Measurements from ENCODE around the gene PTGFRN.

PTGFRN gene

DNA sequence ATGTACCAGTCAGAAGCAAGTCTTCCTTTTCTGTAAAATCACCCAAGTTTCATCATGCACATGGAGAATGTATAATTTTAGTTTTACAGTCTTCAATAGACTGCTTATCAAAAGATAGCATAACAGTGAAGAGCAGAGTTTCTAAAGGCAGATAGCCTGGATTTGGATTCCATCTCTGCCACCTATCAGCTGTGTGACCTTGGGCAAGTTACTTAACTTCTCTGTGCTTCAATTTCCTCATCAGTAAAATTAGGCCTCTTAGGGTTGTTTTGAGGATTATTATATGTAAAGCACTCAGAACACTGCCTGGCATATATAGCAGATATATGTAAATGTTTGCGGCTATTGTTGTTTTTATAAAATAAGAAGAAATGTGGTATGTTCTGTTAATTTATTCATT is 38.9 kb downstream of the PTGFRN start:
- Histone ChIP-seq H3K36me3 (ENCODE audit: control insufficient read depth in 4 of 4, insufficient read depth in 4 of 4, low read length in 3 of 4) (no peaks in the 10 kb centered on the region), H3K4me3 (ENCODE audit: control insufficient read depth in 1 of 7, extremely low read depth in 1 of 7, insufficient read depth in 4 of 7, low read depth in 2 of 7, low read length in 6 of 7) (no peak overlapping the region), H3K4me1 (ENCODE audit: control extremely low read depth in 1 of 4, control insufficient read depth in 4 of 4, insufficient read depth in 4 of 4, low read length in 3 of 4) (no peaks in the 10 kb centered on the region), H3K9me3 (ENCODE audit: control extremely low read depth in 1 of 5, control insufficient read depth in 4 of 5, insufficient read depth in 2 of 5, low read depth in 1 of 5, low read length in 4 of 5) (no peaks in the 10 kb centered on the region), H3K27me3 (replicated peaks in 2 of 5; ENCODE audit: control insufficient read depth in 4 of 5, insufficient read depth in 5 of 5, low read length in 4 of 5) (no peaks in the 10 kb centered on the region), H3K27ac (ENCODE audit: insufficient read depth in 1 of 2, low read depth in 1 of 2, low read length in 2 of 2, poor library complexity in 1 of 2, severe bottlenecking in 2 of 2) (no peak overlapping the region)
- POLR2A ChIA-PET, result no interaction called here
- no peak for DNase-seq
- CTCF ChIA-PET, result no interaction called here
- no CpG with 5 or more reads among the region's 1 CpG for WGBS (ENCODE audit: insufficient coverage)

DNA sequence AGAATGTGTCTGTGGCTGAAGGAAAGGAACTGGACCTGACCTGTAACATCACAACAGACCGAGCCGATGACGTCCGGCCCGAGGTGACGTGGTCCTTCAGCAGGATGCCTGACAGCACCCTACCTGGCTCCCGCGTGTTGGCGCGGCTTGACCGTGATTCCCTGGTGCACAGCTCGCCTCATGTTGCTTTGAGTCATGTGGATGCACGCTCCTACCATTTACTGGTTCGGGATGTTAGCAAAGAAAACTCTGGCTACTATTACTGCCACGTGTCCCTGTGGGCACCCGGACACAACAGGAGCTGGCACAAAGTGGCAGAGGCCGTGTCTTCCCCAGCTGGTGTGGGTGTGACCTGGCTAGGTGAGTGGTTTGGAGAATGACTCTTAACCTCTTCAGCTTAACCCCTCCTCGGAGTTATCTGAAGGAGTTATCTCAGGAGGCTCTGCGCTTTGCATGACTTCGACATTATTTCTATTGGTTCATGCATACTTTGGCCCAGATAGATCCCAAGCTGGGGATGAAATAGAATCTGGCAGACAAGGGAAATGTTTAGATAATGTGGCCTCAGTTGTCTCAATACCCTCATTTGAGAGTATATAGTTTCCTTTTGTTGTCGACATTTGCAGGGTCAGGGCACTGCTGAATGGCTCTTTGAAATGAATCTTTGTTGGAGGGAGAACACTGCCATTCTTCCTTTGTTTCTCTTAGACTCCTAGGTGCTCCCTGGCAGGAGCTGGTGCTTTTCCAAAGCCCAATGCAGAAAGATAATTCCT is 39.7 kb downstream of the PTGFRN start:
- CTCF ChIA-PET, result interaction anchor here (1.3 kb wide), 1 partner anchor 26 kb away, joined by 3 read pairs; no protein-coding TSS in a partner anchor
- no peaks in the 10 kb centered on the region for H3K9me3 ChIP-seq (ENCODE audit: control extremely low read depth in 1 of 5, control insufficient read depth in 4 of 5, insufficient read depth in 2 of 5, low read depth in 1 of 5, low read length in 4 of 5)
- no peaks in the 10 kb centered on the region for H3K4me1 ChIP-seq (ENCODE audit: control extremely low read depth in 1 of 4, control insufficient read depth in 4 of 4, insufficient read depth in 4 of 4, low read length in 3 of 4)
- POLR2A ChIA-PET, result no interaction called here
- no peaks in the 10 kb centered on the region for H3K27me3 ChIP-seq (replicated peaks in 2 of 5; ENCODE audit: control insufficient read depth in 4 of 5, insufficient read depth in 5 of 5, low read length in 4 of 5)
- H3K4me3 ChIP-seq (ENCODE audit: control insufficient read depth in 1 of 7, extremely low read depth in 1 of 7, insufficient read depth in 4 of 7, low read depth in 2 of 7, low read length in 6 of 7), result no peak overlapping the region
- H3K27ac ChIP-seq (ENCODE audit: insufficient read depth in 1 of 2, low read depth in 1 of 2, low read length in 2 of 2, poor library complexity in 1 of 2, severe bottlenecking in 2 of 2), result no peak overlapping the region
- no peak for DNase-seq
- no peaks in the 10 kb centered on the region for H3K36me3 ChIP-seq (ENCODE audit: control insufficient read depth in 4 of 4, insufficient read depth in 4 of 4, low read length in 3 of 4)
- WGBS (ENCODE audit: insufficient coverage), result 97% methylated on average over 20 of the region's 21 CpGs

DNA sequence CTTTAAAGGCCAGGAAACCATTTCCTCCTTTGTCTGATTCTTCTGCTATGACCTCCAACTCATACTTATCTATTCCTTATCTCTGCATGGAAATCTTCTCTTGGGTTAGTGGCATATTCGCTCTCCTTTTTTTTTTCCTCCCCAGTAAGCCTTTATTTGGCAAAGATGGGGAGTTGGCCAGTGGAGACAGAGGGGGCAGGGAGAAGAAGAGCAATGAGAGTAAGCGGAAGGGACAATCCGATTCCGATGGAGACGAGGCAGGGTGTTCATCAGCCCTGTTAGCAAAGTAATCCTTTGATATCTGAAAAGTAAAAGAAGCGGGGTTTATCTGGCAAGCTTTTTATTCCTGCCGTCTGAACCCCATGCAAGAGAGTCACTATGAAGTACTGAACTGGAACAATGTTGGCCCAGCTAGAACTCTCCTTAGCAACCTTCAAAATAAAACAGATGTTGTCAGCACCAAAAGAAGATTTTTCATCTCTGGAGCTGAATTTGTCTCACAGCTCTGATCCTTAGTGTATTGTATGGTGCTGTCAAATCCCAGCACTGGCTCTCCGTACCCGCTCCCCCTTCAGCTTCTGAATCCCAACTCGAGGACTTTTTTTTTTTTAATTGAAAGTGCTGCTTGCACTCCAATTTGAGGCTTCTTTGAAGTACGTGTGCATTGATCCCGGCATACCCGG is 40.9 kb downstream of the PTGFRN start:
- POLR2A ChIA-PET, result interaction anchor here (0.6 kb wide), 1 partner anchor 79 kb away, joined by 3 read pairs; no protein-coding TSS in a partner anchor

DNA sequence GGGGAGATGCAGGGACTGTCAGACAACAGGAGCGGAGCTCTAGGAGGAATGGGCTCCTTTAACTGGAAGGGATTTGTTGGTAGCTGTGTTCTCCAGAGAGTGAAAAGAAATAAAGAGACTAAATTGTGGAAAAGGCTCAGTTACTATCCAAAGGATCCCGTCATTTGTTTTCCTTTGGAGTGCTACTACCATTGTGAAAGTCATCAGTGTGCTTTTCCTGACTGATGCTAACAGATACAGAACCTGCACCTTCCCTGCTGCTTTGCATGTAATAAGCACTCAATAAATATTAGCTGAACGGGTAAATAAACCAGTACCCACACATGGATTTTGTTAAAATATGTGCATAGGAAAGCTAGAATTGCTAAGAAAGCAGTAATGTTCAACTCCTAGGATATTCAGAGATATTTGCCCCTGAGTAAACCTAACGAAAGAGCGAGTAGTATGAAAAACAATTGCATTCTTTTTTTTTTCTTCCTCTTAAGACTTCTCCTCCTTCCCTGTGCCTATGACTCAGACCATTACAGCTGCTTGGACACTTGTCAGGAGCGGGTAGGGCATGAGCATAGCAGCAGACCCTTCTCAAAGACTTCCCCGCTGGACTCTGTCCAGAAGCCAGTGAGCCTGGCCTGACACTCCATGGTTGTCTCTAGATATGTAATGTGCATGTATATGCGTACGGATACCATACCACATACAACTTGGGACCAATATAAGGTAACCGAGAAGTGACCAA is 41.7 kb downstream of the PTGFRN start:
- H3K27me3 ChIP-seq (replicated peaks in 2 of 5; ENCODE audit: control insufficient read depth in 4 of 5, insufficient read depth in 5 of 5, low read length in 4 of 5), result no peaks in the 10 kb centered on the region
- no peak for DNase-seq
- no peak overlapping the region for H3K27ac ChIP-seq (ENCODE audit: insufficient read depth in 1 of 2, low read depth in 1 of 2, low read length in 2 of 2, poor library complexity in 1 of 2, severe bottlenecking in 2 of 2)
- 98% methylated on average over 5 of the region's 10 CpGs for WGBS (ENCODE audit: insufficient coverage)
- no peaks in the 10 kb centered on the region for H3K9me3 ChIP-seq (ENCODE audit: control extremely low read depth in 1 of 5, control insufficient read depth in 4 of 5, insufficient read depth in 2 of 5, low read depth in 1 of 5, low read length in 4 of 5)
- H3K36me3 ChIP-seq (ENCODE audit: control insufficient read depth in 4 of 4, insufficient read depth in 4 of 4, low read length in 3 of 4), result no peaks in the 10 kb centered on the region
- H3K4me1 ChIP-seq (ENCODE audit: control extremely low read depth in 1 of 4, control insufficient read depth in 4 of 4, insufficient read depth in 4 of 4, low read length in 3 of 4), result no peaks in the 10 kb centered on the region
- no peak overlapping the region for H3K4me3 ChIP-seq (ENCODE audit: control insufficient read depth in 1 of 7, extremely low read depth in 1 of 7, insufficient read depth in 4 of 7, low read depth in 2 of 7, low read length in 6 of 7)
- POLR2A ChIA-PET, result no interaction called here
- CTCF ChIA-PET, result interaction anchor here (0.9 to 1.3 kb wide), 2 partner anchors 15 to 53 kb away, joined by 3 to 4 read pairs; no protein-coding TSS in a partner anchor

More for the DNA sequence above, 40.9 kb downstream of the PTGFRN start:
- H3K36me3 ChIP-seq (ENCODE audit: control insufficient read depth in 4 of 4, insufficient read depth in 4 of 4, low read length in 3 of 4), result no peaks in the 10 kb centered on the region
- no peak for DNase-seq
- no peaks in the 10 kb centered on the region for H3K27me3 ChIP-seq (replicated peaks in 2 of 5; ENCODE audit: control insufficient read depth in 4 of 5, insufficient read depth in 5 of 5, low read length in 4 of 5)
- H3K9me3 ChIP-seq (ENCODE audit: control extremely low read depth in 1 of 5, control insufficient read depth in 4 of 5, insufficient read depth in 2 of 5, low read depth in 1 of 5, low read length in 4 of 5), result no peaks in the 10 kb centered on the region
- H3K4me1 ChIP-seq (ENCODE audit: control extremely low read depth in 1 of 4, control insufficient read depth in 4 of 4, insufficient read depth in 4 of 4, low read length in 3 of 4), result no peaks in the 10 kb centered on the region
- CTCF ChIA-PET, result interaction anchor here (0.6 to 1.3 kb wide), 3 partner anchors 25 to 53 kb away, joined by 3 to 4 read pairs (median 3); no protein-coding TSS in a partner anchor
- WGBS (ENCODE audit: insufficient coverage), result 94% methylated on average over 11 of the region's 13 CpGs
- H3K4me3 ChIP-seq (ENCODE audit: control insufficient read depth in 1 of 7, extremely low read depth in 1 of 7, insufficient read depth in 4 of 7, low read depth in 2 of 7, low read length in 6 of 7), result no peak overlapping the region
- no peak overlapping the region for H3K27ac ChIP-seq (ENCODE audit: insufficient read depth in 1 of 2, low read depth in 1 of 2, low read length in 2 of 2, poor library complexity in 1 of 2, severe bottlenecking in 2 of 2)

DNA sequence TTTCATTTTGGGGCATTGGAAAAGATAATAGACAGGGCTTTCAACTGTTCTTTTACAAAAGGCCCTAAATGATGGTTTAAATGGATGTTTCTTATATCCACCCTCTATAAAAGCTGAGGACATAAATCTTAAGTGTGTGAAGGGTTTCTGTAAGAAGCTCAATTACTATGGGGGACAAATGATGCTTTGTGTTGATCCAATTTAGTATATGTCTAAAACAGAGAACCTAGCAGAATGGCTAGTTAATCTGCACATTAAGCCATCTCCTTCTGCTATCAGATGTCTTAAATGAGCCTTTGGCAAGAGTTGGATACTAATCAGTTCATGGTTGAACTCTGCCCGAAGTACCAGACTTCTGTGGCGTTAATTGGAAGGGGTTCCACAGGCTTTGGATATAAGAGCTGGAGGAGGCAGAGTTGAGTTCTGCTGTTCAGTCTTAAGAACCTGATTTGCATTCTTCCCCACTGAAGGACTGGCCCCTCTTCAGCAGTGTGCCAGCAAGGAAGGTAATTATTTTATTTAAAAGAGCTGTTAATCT is 43.1 kb downstream of the PTGFRN start:
- Histone ChIP-seq H3K36me3 (ENCODE audit: control insufficient read depth in 4 of 4, insufficient read depth in 4 of 4, low read length in 3 of 4) (no peaks in the 10 kb centered on the region), H3K27me3 (replicated peaks in 2 of 5; ENCODE audit: control insufficient read depth in 4 of 5, insufficient read depth in 5 of 5, low read length in 4 of 5) (no peaks in the 10 kb centered on the region), H3K4me3 (ENCODE audit: control insufficient read depth in 1 of 7, extremely low read depth in 1 of 7, insufficient read depth in 4 of 7, low read depth in 2 of 7, low read length in 6 of 7) (no peak overlapping the region), H3K9me3 (ENCODE audit: control extremely low read depth in 1 of 5, control insufficient read depth in 4 of 5, insufficient read depth in 2 of 5, low read depth in 1 of 5, low read length in 4 of 5) (no peaks in the 10 kb centered on the region), H3K4me1 (ENCODE audit: control extremely low read depth in 1 of 4, control insufficient read depth in 4 of 4, insufficient read depth in 4 of 4, low read length in 3 of 4) (no peaks in the 10 kb centered on the region), H3K27ac (ENCODE audit: insufficient read depth in 1 of 2, low read depth in 1 of 2, low read length in 2 of 2, poor library complexity in 1 of 2, severe bottlenecking in 2 of 2) (no peak overlapping the region)
- WGBS (ENCODE audit: insufficient coverage), result 95% methylated on average over 2 of the region's 2 CpGs
- POLR2A ChIA-PET, result no interaction called here
- no peak for DNase-seq
- CTCF ChIA-PET, result interaction anchor here (1.4 kb wide), 1 partner anchor 18 kb away, joined by 5 read pairs; no protein-coding TSS in a partner anchor

DNA sequence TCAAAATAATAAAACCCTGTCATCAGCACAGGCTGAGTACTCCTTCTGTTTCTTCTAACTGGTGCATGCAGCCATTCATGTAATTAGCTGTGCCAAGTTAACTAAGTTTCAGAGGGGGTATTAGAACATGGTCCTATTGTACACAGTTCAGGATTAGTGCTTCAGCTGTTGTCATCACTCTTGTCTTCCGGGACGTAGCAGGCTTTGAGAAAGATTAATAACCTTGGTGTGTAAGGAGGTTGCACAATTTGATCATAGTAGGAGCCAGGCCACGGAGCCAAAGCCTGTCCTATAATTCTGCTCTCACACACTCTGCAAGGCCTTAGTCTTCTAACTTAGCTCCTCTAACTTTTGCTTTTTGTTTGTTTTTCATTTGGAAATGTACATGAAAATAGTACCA is 44.7 kb downstream of the PTGFRN start:
- Histone ChIP-seq H3K27me3 (replicated peaks in 2 of 5; ENCODE audit: control insufficient read depth in 4 of 5, insufficient read depth in 5 of 5, low read length in 4 of 5) (peaks cover 0 to 3% (median 0%) of the 10 kb centered on the region in 5 experiments), H3K27ac (ENCODE audit: insufficient read depth in 1 of 2, low read depth in 1 of 2, low read length in 2 of 2, poor library complexity in 1 of 2, severe bottlenecking in 2 of 2) (no peak overlapping the region), H3K4me3 (ENCODE audit: control insufficient read depth in 1 of 7, extremely low read depth in 1 of 7, insufficient read depth in 4 of 7, low read depth in 2 of 7, low read length in 6 of 7) (no peak overlapping the region), H3K4me1 (ENCODE audit: control extremely low read depth in 1 of 4, control insufficient read depth in 4 of 4, insufficient read depth in 4 of 4, low read length in 3 of 4) (no peaks in the 10 kb centered on the region), H3K36me3 (ENCODE audit: control insufficient read depth in 4 of 4, insufficient read depth in 4 of 4, low read length in 3 of 4) (no peaks in the 10 kb centered on the region), H3K9me3 (ENCODE audit: control extremely low read depth in 1 of 5, control insufficient read depth in 4 of 5, insufficient read depth in 2 of 5, low read depth in 1 of 5, low read length in 4 of 5) (no peaks in the 10 kb centered on the region)
- DNase-seq, result no peak
- CTCF ChIA-PET, result interaction anchor here (0.6 kb wide), 1 partner anchor 27 kb away, joined by 3 read pairs; no protein-coding TSS in a partner anchor
- WGBS (ENCODE audit: insufficient coverage), result 100% methylated on average over 3 of the region's 3 CpGs
- POLR2A ChIA-PET, result no interaction called here

All from common myeloid progenitor, CD34-positive (primary cell).